Activated CD4-positive, alpha-beta T cell treated with anti-CD3 and anti-CD28 coated beads, Interleukin-2, Interleukin-4, amounts not matched to agents 100 ng/mL and 50 ng/mL, durations not matched to agents 16 hours and 8 hours (primary cell): Measurements from ENCODE around the gene CPEB4.

ENCODE experiments used
- DNase-seq: peaks from one replicate; pipeline ENCODE4 v3.0.0-alpha.2; 2020; ENCODE audit warnings: low spot score

Gene CPEB4

DNA sequence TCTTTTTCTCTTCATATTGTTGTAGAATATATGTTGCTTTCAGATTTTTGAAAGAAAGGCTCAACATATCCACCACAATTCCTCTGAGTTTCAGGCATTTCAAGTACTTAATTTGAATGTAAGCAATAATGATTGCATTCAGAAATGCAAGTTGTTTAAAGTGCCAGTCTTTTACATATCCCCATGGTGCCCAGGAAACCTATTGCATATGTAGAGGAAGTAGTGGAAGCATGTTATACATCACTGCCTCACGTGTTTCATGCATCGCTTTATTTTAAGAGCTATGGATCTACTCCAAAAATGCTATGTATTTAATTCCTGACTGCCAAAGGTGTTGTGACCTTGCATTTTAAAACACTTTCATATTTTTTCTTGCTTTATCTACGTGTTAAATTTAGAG is 28.1 kb downstream of the CPEB4 start:
- no peak for DNase-seq

DNA sequence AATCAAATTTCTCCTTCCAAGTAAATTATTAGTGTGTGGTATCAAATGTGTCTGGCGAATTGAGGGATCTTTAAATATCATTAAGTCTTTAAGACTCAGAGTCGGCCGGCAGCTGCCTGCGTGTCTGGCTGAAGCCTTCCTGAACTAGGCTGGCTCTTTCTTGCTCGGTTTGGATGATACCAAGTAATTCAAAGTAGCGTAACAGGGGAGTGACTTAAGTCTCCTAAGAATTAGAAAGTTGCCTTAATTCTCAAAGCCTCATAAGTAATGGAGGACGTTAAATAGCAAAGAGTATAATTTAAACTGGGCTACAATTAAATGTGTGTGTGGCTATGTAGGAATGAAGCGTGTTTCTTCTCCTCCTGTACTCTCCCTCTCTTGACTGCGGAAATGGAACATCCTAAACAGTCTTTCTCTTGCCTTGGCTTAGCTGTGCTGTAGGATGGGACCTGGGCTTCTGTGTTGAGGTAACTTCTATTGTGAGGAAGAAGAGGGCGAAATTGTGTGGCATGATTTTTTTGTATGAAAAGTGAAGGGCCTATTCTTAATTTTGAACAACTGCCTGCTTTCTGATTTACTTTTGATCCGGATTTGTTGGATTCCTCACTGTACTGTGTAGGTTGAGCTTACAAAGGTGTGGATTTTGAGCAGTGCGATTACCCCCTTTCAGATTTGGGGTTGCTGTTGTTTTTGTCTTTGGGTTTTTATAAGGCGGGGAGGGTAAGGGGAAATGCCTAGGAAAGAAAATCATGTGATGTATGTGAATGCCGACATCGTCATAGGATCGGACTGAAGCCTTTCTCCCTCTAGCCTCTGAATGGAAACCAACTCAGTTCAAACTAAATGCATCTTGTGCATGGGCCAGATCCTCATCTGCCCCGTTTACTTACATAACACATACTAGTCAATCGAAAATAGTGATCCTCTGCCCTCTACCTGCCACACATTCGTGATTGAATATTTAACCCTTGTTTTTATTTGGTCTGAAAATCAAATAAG is 29.9 kb downstream of the CPEB4 start:
- peak; percentile 73 for DNase-seq

DNA sequence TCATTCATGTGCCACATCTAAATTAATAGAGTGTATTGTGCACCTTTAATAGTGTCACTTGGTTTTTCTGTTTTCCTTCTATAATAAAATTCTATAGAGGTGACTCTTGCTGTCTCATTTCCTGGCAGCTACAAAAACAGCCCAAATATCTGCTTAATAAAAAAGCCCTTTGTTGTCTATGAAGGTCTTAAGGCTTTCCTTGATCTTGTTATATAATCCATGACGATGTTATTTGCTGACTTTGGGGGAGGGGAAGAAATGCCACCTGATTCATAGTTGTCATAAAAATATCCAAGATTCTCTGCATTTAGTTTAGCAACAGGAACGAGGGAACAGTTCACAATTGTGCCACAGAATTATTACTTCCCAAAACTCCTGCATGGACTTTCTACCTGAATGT is 31.3 kb downstream of the CPEB4 start:
- no peak for DNase-seq

DNA sequence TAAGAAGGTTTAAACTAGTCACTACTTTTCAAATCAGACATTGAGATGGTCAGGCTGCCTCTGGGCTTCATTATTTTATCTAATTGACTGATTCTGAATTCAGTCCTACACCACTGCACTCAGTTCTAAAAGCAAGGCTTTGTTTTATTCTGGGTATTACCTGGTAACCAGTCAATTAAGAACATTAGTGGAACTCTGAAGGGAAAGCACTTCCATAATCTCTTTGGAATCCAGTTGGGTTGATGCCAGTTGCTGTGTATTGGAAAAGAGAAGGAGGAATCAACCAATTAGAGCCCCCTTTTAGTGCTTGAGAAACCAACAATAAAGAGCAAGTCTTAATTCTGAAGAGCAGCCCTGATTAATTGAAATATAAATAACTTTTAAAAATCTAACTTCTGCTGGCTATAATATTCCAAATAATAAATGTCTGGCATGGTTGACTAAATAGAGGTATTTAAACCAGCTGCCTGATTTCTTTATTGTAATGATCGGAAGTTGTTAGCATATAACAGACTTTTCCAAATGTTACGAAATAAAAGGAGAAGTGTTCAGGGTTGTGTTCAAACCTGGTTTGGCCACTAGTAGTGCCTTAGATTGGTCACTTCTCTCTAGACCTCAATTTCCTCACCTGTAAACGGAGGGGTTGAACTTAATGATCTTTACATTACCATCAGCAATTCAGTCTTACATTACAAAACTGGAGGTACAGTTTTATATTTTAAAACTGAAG is 32.0 kb downstream of the CPEB4 start:
- no peak for DNase-seq

DNA sequence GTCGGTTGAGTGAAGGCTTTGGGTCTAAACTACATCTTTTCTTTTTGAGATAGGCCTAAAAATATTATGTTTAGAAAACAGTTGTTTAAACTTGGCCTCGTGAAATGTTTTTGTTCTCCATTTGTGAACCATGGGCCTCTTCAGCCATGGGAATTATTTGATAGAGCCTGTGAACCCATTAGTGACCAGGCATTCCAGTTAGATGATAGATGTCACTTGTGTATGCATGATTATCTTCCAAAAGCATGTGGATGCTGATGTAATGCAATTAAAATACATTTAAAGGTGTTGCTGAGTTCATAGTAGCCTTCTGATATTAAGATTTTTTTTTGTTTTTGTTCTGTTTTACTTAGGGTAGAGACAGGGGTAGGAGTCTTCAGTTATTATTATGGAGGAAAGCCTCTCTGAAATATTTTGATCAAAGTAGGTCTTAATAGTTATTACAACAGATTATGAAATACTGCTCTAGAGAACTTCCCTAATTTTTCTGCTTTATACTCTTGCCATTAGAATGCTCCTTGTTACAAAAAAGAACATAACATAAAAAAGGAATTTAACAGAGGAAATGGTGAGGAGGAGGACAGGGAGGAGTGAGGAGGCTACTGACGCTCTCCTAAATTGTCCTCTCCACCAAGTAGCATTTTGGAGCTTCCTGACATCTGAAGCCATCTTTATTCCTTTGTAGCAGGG is 32.9 kb downstream of the CPEB4 start:
- DNase-seq = no peak

DNA sequence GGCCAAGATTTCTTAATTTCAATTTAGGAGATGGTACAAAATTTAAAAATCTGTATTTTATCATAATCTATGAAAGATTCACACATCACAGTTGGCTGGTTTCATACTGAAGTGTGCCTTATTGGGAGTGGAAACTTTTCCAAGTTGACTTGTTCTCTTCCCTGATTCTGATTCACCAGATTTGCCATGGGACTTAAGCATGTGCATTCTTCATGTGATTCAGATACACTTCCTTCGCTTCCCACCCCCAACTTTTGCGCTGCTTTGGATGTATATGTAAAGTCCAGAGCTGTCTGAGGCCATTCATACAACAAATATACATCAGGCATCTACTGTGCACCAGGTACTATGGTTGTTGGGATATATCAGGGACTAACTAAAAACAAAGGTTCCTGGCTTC is 34.4 kb downstream of the CPEB4 start:
- DNase-seq = no peak

DNA sequence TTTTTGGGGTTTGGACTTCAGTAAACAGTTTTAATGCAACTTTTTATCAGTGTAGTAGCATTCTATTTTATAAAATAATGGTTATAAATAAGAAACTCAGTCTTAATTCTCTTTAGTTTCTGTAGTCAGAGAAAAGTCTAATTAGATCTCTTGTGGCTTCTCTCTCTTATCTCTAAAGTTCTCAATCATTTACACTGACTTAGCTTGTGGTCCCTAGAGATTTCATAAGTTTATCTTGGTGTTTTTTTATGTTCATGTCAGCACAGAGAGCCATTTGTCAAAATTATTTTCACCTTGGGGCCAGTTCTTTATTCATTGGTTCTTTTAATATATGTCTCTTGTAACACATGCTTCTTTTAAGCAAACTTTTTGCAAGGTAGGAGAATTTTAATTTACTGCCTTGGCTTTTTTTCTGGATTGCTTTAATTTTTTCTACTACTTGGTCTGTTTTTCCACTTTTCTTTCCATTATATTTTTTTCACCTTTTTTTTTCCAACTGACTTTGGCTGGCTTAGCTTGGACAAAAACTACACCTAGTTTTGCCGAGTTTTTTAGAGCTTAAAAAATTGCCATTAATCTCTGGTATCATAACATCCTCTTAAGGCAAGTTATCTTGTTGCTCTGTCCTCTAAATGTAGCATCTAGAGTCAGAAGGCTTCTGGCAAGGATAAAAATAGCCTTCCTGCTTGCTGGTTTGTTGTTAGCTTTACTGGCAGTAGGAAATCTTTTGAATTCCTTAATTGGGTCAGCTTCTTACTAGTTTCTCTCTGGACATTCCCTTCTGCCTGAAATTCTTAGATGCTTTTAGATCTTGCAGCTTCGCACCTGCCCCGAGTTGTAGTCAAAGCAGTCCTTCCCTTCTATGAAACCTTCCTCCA is 35.3 kb downstream of the CPEB4 start:
- no peak for DNase-seq

DNA sequence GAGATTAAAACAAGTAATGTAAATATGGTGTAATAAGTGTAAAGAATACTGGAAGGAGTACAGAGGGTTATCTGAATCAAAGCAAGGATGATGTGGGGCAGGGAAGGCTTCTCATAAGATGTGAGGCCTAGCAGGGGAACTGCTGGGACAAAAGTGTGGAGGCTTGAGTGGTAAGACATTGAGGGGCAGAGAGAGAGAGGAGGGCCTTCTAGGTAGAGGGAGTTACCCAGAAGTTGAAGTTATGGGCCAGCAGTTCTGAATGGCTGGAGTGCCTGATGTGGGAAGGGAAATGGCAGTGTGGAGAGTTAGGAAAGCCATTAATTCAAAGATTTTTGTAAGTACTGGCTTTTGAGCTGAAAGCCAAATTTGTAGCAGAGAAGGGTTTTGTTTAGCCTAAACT is 36.8 kb downstream of the CPEB4 start:
- DNase-seq = no peak

DNA sequence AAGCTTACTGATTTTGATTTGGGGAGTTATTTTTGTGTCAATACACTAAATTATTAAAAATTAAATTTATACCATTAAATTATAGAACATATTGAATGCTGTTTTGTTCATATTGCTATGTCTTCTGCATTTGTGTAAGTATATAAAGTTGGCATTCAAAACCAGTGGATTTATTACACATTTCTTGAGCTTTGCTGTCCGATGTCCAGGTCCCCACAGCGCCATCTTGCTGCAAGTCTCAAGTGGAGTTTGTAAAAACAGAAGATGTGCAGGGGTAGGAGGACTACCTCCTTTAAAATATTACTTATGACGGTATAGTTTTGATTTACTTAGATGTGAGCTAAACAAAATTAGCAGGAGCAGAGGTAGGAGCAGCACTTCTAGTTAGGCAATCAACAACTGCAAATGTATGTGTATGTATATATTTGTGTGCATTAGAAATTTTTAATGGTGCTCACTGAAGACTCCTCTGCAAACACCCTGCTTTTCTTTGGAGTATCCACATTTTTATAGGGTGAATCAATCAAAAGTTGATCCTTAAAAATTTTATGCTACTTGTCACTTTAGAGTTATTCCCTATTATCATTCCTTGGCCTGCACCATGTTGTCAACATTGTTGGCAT is 37.4 kb downstream of the CPEB4 start:
- DNase-seq = peak; percentile 13

DNA sequence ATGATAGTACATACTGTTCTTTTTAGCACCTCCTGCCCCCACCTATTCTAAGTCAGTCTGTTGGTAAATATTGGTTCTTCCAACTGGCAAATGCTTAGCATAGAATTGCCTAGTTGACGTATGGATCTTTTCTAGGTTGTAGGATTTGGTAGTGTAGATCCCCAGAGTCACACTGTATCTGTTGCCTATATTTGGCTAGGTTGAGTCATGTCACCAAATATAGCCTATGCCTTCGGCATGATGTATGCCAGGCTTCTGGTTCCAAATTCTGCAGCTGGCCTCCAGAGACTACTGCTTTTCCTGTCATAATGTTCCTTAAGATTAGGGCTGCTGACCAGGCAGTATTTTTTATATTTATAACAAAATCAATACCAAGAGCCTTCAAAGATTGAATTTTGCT is 38.2 kb downstream of the CPEB4 start:
- no peak for DNase-seq

DNA sequence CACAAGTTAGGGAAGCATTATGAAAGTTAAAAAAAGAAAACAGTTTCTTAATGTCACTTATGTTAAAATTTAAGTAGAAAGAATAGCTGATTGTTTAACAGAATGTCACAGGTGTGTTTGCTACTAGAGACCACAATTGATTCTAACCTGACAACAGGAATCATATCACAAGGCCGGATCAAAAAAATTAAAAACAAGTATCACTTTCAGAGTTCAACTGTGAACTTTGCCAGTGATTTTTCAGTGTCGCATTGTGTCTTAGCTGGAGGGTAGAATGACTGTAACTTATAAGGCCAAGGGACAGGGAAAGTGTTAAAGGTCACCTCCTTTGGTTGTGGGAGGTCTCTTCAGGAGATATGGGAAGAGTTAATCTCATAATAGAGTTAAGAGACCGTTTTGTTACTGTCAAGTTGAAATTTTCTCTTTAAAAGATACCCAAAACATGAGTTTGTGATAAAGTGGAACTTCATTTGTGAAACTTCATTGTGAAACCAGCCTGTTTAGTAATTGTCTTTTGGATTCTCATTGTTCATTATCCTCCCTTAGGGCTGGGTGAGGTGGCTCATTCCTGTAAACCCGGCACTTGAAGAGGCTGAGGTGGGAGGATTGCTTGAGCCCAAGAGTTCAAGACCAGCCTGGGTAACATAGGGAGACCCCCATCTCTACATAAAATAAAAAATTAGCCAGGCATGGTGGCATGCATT is 40.9 kb downstream of the CPEB4 start:
- DNase-seq = no peak

DNA sequence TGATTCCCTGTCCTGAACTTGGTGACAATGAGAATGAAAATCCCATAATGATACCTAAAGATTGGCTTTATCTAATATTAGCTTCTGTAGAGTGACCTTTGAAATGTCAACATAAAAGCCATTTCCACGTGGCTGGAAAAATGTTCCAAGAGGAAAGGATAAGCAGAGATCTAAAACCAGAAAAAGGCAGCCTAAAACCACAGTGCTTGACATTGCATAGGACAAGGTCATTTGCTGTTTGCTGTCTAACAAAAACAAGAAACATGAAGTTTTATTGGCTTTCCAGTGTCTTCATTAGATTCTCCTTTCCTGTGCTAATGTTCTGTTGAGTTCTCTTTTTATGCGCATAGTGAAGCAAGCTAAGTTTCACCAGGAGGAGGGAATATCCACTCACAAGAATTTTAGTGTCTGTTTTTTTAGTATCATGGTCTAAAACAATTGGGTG is 44.6 kb downstream of the CPEB4 start:
- DNase-seq = no peak

DNA sequence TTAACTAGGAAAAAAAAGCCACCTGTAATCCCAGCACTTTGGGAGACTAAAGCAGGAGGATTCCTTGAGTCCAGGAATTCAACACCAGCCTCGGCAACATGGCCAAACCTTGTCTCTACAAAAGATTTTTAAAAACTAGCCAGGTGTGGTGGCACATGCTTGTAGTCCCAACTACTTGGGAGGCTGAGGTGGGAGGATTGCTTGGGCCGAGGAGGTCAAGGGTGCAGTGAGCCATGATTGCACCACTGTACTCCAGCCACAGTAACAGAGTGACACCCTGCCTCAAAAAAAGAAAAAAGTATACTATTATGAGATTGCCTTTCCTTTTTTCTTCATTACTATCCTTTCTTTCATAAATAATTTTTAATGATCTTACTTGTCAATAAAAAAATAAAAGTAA is 45.8 kb downstream of the CPEB4 start:
- DNase-seq = no peak

DNA sequence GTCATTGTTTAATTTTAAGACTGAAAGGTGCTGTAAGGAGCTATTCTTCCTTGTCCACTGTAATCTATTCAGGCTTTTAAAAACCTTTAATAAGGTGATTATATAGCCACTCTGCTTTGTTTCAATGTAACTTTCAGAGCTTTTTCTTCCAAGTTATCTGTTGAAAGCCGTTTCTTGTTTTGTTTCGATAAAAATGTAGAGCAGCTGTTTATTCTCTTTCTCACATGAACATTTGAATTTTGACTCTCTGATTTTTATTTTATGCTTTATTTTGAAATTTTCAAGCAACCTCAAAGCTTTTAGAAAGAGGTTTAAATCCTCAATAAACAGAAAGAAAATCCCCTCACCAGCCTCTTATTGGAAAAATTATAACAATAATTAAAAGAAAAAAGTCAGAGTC is 47.2 kb downstream of the CPEB4 start:
- DNase-seq = no peak

DNA sequence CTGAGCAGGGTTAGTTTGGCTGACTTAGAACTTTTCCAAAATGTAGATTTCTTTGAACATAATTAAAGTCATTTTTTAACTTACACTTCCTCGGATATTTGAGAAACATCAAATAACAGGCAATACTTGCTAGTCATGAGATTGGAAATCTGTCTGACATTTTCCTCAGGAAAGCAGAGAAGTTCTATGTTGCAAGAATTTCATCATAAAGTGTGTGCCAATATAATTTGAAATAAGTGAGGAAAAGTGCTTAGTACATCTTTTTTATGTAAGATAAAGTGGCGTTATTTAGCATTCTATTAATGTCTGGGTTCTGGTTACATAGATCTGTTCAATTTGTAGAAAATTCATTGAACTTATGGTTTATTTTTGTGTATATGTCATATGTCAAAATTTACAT is 52.1 kb downstream of the CPEB4 start:
- no peak for DNase-seq

DNA sequence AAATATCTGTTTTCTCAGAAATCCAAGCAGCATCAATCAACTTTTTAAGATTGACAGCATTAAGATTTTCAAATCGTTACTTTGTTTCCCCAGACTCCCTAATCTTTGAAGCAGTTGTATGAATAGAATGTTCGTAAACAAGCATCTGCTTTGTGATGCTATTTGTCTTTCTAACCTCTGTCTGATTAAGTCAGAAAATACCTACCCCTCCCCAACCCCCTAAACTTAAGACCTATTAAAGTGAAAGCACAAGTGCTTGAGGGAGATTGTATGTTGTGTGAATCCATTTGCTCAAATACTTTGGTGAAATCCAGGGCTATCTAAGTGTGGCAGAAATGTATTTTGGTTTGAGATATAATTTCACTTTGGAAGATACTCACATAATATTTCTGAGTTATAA is 53.0 kb downstream of the CPEB4 start:
- no peak for DNase-seq

DNA sequence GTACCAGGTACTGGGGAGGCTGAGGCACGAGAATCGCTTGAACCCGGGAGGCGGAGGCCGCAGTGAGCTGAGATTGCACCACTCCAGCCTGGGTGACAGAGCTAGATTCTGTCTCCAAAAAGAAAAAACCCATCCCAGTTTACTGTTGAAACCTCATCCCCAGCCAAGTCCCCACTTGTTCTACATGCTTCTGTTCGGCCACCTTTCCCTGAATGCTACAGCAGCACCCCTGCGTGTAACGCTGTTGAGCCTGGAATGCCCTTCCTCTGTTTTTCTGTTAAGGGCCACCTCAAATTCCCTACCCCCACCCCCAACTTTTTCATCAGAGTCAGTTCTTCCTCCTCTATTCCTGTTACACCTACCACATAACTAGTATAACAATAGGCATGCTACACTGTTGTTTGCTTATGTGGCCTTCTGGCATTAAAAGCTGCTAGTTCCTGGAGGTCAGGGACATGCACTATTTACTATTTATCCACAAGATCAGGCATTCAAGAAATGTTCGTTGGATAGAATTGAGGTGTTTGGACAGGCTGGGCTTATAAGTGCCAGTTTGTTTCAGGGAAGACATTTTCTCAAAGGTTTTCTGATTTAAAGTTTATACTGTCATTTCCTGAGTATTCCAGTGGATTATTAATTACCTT is 53.7 kb downstream of the CPEB4 start:
- no peak for DNase-seq

DNA sequence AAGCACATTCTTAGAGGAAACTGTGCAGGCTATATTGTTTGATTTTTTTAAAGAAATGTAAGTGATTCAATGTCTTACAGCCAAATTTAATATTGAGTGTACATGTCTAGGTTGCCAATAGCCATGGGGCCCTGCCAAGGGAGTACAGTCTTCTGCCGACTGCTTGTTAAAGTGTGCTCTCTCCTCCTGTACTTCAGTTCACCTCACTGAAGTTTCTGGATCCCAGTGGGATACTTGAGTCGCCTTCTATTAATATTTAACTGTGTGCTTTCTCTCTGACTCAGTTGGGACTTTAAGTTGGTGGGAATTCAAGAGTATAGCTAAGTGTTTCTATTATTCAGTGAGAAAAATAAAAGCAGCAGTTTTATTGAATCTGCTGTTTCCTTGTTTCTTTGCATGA is 56.4 kb downstream of the CPEB4 start:
- DNase-seq = no peak

DNA sequence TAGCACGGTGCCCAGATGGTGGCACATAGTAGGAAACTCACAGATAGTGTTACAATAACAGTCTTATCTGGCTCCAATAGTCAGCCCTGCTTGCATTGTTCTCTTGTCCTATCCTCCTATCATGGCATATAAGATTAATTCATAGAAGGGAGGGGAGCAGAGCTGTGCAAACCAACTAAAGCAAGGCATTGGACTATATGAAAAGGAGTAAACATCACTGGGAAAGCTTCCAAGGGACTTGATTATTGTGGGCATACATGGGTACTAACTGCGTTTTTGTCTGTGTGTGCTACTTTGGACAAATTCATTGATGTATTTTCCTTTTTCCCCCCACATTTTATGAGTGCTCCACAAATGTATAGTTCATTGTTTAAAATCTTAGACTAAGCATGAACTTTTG is 57.0 kb downstream of the CPEB4 start:
- no peak for DNase-seq

DNA sequence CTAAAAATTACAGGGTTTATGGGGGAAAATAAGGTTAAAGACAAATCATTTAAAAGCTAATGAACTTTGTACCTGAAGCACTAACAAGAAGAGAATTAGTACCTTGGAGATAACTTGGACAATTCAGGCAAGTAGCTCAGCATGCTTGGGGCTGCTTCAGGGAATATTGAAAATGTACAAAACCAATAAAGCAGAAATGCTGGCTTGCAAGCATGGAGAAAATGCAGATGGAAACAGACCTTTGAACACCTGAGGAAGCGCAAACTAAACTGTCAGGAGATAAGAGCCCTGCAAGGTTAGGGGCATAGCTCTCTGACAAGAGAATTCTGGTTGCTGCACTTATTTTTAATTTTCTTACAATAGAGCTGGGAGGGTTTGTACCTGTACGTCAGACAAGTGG is 58.2 kb downstream of the CPEB4 start:
- no peak for DNase-seq
